Smooth muscle cell (in vitro differentiated cells): Measurements from ENCODE around the gene ILDR1. TPM values are rescaled to one million over a fixed set of nuclear protein-coding genes. Genes with fewer than 3 reads are reported as not detected.

Experiments used
- DNase-seq: peaks from one replicate; lab custom pipeline; 2025; ENCODE audit not compliant: unreplicated experiment; lab: John Stamatoyannopoulos, UW
- H2AFZ ChIP-seq: fragments of 200-600 bp; sonication (generic); 2 replicates; pipeline ENCODE4 v1.6.0; 2016; ENCODE audit warnings: antibody characterized with exemption, low read depth, mild to moderate bottlenecking
- H3F3A ChIP-seq: fragments of 200-600 bp; sonication (generic); 2 replicates; pipeline ENCODE4 v1.6.0; 2017; ENCODE audit warnings: antibody characterized with exemption, low read depth
- H3K27ac ChIP-seq: fragments of 200-600 bp; sonication (generic); 2 replicates; pipeline ENCODE4 v1.5.1; 2016; ENCODE audit warnings: low read depth, mild to moderate bottlenecking
- H3K27me3 ChIP-seq: fragments of 200-600 bp; sonication (generic); 2 replicates; pipeline ENCODE4 v1.6.1; 2016; ENCODE audit warnings: low read depth, mild to moderate bottlenecking
- H3K36me3 ChIP-seq: fragments of 200-600 bp; sonication (generic); 2 replicates; pipeline ENCODE4 v1.5.1; 2016; ENCODE audit warnings: low read depth
- H3K4me1 ChIP-seq: fragments of 200-600 bp; sonication (generic); 2 replicates; pipeline ENCODE4 v1.5.1; 2016; ENCODE audit warnings: low read depth
- H3K4me2 ChIP-seq: fragments of 200-600 bp; sonication (generic); 2 replicates; pipeline ENCODE4 v1.6.0; 2016; ENCODE audit warnings: mild to moderate bottlenecking
- H3K4me3 ChIP-seq: fragments of 200-600 bp; sonication (generic); 2 replicates; pipeline ENCODE4 v1.5.1; 2016; ENCODE audit warnings: mild to moderate bottlenecking
- H3K79me2 ChIP-seq: fragments of 200-600 bp; sonication (generic); 2 replicates; pipeline ENCODE4 v1.6.0; 2016; ENCODE audit warnings: low read depth, mild to moderate bottlenecking
- H3K9ac ChIP-seq: fragments of 200-600 bp; sonication (generic); 2 replicates; pipeline ENCODE4 v1.6.0; 2016; ENCODE audit warnings: low read depth
- H3K9me3 ChIP-seq: fragments of 200-600 bp; sonication (generic); replicated peaks from 2 replicates; pipeline ENCODE4 v1.5.1; 2016; ENCODE audit warnings: low read depth
- H4K20me1 ChIP-seq: fragments of 200-600 bp; sonication (generic); 2 replicates; pipeline ENCODE4 v1.6.0; 2016; ENCODE audit warnings: low read depth
- WGBS: methylation state at CpG from one replicate; pipeline ENCODE4 v1.1.7; 2016; ENCODE audit warnings: low lambda C conversion rate; 5-methylcytosine and 5-hydroxymethylcytosine counted together
- polyA plus RNA-seq: library from polyadenylated mRNA; unstranded; fragments of >200 nt; fragmentation: Nextera tagmentation; extraction: Ambion mirVana; gene quantifications from 2 replicates; pipeline ENCODE4 v1.2.1, GENCODE V29; 2016
- total RNA-seq: library from RNA; depleted of rRNA; stranded (reverse); fragments of >200 nt; gene quantifications from 2 replicates; pipeline ENCODE4 v1.2.3, GENCODE V29; 2014
- TF ChIP-seq, protein P1 (sequence below): fragments of 200-600 bp; sonication (generic); IDR thresholded peaks from 2 replicates; pipeline ENCODE4 v1.5.1; 2017; ENCODE audit warnings: borderline replicate concordance, mild to moderate bottlenecking, antibody characterized with exemption; ENCODE audit not compliant: insufficient read depth, poor library complexity, severe bottlenecking

Gene ILDR1
- total and polyA plus RNA-seq, 2 experiments from 2014 or later = 1.4 TPM; not detected in 1

DNA sequence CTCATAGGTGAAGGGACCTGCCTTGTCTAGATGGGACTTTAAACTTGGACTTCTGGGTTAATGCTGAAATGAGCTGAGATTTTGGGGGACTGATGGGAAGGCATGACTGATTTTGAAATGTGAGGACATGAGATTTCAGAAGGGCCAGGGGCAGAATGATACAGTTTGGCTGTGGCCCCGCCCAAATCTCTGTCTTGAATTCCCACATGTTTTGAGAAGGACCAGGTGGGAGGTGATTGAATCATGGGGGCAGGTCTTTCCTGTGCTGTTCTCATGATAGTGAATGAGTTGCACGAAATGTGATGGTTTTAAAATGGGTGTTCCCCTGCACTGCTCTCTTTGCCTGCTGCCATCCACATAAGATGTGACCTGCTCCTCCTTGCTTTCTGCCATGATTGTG, 42.8 kb downstream of the ILDR1 start:
- Histone ChIP-seq H3K79me2 (no peaks in the 10 kb centered on the region), H3K4me3 (no peak overlapping the region), H3K27ac (no peak overlapping the region), H3F3A (no peaks in the 10 kb centered on the region), H3K4me2 (no peak overlapping the region), H3K9ac (no peak overlapping the region), H3K4me1 (no peaks in the 10 kb centered on the region), H4K20me1 (no peaks in the 10 kb centered on the region), H2AFZ (no peak overlapping the region), H3K9me3 (peaks cover 10% of the 10 kb centered on the region), H3K27me3 (no peaks in the 10 kb centered on the region), H3K36me3 (no peaks in the 10 kb centered on the region)
- TF ChIP-seq, protein P1, sequence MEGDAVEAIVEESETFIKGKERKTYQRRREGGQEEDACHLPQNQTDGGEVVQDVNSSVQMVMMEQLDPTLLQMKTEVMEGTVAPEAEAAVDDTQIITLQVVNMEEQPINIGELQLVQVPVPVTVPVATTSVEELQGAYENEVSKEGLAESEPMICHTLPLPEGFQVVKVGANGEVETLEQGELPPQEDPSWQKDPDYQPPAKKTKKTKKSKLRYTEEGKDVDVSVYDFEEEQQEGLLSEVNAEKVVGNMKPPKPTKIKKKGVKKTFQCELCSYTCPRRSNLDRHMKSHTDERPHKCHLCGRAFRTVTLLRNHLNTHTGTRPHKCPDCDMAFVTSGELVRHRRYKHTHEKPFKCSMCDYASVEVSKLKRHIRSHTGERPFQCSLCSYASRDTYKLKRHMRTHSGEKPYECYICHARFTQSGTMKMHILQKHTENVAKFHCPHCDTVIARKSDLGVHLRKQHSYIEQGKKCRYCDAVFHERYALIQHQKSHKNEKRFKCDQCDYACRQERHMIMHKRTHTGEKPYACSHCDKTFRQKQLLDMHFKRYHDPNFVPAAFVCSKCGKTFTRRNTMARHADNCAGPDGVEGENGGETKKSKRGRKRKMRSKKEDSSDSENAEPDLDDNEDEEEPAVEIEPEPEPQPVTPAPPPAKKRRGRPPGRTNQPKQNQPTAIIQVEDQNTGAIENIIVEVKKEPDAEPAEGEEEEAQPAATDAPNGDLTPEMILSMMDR = no peak
- DNase-seq = no peak
- WGBS = 94% methylated on average over 2 of the region's 2 CpGs

DNA sequence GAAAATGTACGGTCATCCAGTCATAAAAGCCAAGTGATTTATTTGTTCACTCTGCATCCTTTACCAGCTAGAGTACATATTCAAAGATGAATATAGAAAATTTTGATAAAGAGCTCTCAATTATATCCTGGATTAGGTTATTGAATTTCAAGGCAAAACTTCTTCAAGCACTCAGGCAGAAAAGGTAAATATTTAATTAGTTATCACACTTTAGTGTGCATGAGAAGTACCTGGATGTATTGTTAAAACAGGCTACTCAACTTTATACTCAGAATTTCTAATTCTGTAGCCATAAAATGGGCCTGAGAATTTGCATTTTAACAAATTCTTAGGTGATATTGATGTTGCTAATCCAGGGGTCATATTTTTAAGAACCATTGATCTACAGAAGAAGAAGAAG, 45.3 kb downstream of the ILDR1 start:
- no peak for DNase-seq
- Histone ChIP-seq H3F3A (no peaks in the 10 kb centered on the region), H3K9ac (no peak overlapping the region), H4K20me1 (no peaks in the 10 kb centered on the region), H3K4me1 (no peaks in the 10 kb centered on the region), H2AFZ (no peak overlapping the region), H3K9me3 (no peaks in the 10 kb centered on the region), H3K79me2 (no peaks in the 10 kb centered on the region), H3K27me3 (no peaks in the 10 kb centered on the region), H3K36me3 (no peaks in the 10 kb centered on the region), H3K4me3 (no peak overlapping the region), H3K4me2 (no peak overlapping the region), H3K27ac (no peak overlapping the region)
- TF ChIP-seq, protein P1 = no peak
- WGBS = 90% methylated on average over 1 of the region's 1 CpG

DNA sequence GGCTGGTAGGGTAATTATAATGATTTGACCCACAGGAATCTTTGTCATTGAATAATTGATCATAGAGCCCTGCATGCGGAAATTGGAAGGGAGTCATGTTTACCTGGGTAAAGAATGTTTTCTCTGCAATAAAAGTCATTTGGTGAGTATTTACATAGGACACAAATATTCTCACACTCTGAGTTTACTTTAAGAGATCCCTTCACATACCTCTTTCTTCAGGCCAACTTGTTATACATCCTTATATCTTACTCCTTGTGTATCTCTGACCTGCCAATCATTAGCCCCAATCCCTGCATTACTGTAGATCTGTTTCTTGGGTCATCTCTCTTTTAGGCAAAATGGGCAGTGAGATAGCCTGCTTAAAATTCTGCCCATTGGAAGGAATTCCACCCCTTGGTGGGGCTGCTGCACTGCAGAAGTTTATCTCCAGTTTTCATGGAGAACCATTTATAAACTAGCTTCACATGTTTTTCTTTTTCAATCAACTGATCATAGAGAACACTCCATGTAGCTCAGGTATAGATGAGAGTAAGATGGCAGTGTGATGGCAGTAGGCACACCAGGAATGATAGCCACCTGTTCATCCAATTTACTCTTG, 46.2 kb downstream of the ILDR1 start:
- WGBS = 100% methylated on average over 1 of the region's 1 CpG
- H3K9ac ChIP-seq = no peak overlapping the region
- no peaks in the 10 kb centered on the region for H3K36me3 ChIP-seq
- peak overlapping the region; percentile 83 for H3K27ac ChIP-seq
- no peaks in the 10 kb centered on the region for H3K4me1 ChIP-seq
- H3K4me3 ChIP-seq = no peak overlapping the region
- no peak overlapping the region for H2AFZ ChIP-seq
- no peak for DNase-seq
- H3K4me2 ChIP-seq = no peak overlapping the region
- no peaks in the 10 kb centered on the region for H3K79me2 ChIP-seq
- no peaks in the 10 kb centered on the region for H4K20me1 ChIP-seq
- H3K9me3 ChIP-seq = no peaks in the 10 kb centered on the region
- no peaks in the 10 kb centered on the region for H3K27me3 ChIP-seq
- no peaks in the 10 kb centered on the region for H3F3A ChIP-seq
- TF ChIP-seq, protein P1 = no peak

DNA sequence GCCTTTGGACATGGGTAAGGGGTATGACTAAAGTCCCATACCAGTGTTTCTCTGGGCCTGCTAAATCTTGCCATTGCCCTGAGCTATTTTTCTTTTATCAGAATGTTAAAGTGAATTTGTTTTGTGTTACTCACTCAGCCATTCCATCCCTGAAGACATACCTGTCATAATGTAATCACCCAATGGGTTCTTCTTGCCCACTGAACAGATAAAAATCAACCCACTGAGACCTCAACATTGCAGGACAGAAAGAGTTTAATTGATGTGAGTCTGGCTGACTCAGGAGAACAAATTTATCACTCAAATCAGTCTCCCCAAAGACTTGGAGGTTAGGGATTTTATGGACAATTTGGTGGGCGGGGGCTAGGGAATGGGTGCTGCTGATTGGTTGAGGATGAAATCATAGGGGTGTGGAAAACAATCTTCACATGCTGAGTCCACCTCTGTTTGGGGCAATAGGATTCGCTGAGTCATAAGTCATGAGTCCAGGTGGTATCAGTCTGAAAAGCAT, 47.4 kb downstream of the ILDR1 start:
- peak overlapping the region; percentile 83 for H3K27ac ChIP-seq
- TF ChIP-seq, protein P1 = no peak
- peaks cover 2% of the 10 kb centered on the region for H3F3A ChIP-seq
- H3K9ac ChIP-seq = no peak overlapping the region
- H2AFZ ChIP-seq = no peak overlapping the region
- H4K20me1 ChIP-seq = no peaks in the 10 kb centered on the region
- H3K4me3 ChIP-seq = no peak overlapping the region
- H3K4me1 ChIP-seq = no peaks in the 10 kb centered on the region
- no peaks in the 10 kb centered on the region for H3K36me3 ChIP-seq
- no peaks in the 10 kb centered on the region for H3K79me2 ChIP-seq
- no peak overlapping the region for H3K4me2 ChIP-seq
- no peaks in the 10 kb centered on the region for H3K27me3 ChIP-seq
- 90% methylated on average over 2 of the region's 2 CpGs for WGBS
- H3K9me3 ChIP-seq = no peaks in the 10 kb centered on the region
- no peak for DNase-seq
